Stimulated activated CD4-positive, alpha-beta T cell treated with anti-CD3 and anti-CD28 coated beads, Interleukin-2, amount 100 ng/mL, for 48 hours (primary cell): ENCODE results near the gene EPHA4.

Experiments
- DNase-seq, 2 donors: peaks; one replicate each; pipeline ENCODE4 v3.0.0-alpha.2; 2020

EPHA4 gene

DNA sequence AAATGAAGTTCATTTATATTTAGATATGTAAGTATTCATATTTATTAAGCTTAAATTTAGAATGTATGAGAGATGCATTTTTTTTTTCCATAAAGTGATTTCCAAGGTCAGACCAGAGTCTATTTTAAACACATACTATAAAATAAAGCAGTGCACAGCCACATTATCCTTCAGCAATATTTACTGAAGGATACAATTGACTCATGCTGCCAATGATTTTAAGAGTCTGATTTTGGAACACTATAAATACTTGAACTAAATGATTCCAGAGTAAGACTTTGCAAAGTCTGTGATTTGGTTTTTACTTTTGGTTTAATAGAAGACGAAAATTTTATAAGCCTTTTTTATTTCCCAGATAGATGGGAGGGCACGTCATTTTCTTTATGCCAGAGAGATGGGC is 107.1 kb downstream of the EPHA4 start:
- no peak for DNase-seq

DNA sequence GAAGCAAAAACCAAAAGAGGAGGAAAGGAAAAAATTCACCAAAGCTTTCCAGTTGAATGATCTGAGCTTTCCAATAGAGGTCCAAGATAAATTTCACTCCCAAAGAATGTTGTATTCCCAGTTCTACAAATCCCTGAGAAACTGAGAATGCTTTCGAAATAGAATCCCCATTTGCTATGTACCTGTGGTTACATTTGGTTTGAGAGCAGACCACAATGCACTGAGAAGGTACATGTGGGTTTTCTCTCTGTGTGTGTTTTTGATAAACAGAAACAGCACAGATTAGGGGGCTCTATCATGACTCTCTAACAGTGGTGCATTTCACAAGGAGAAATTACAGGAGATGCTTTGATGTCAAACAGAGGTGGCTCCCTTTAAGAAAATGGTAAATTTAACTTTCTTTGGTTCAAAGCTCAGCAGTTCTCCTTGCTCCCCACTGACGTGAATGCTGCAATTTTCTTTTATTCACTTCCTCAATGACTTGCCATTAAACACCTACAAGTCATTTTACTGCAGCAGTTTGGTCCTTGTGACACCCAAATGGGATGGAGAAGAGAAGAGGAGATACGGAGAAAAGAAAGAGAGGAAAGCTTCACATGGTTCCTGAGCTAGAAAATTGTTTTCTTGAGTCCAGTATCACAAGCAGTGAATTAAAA is 108.7 kb downstream of the EPHA4 start:
- DNase-seq = no peak

DNA sequence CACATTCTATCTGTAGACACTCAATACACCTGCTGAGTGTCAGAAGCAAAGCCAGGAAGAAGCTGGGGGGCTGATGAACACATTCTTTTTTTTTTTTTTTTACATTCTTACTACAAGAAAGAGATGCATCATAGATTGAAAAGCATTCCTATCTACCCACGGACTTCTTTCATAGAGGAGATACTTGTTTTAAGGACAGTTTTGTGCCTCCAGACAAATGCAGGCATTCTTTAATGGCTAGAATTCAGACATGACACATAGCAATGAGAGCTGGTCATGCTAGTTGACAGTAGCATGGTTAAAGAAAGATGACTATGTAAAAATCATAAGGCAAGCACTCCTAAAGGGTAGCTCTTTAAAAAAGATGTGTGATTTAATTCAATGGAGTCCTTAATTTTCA is 110.2 kb downstream of the EPHA4 start:
- no peak for DNase-seq

DNA sequence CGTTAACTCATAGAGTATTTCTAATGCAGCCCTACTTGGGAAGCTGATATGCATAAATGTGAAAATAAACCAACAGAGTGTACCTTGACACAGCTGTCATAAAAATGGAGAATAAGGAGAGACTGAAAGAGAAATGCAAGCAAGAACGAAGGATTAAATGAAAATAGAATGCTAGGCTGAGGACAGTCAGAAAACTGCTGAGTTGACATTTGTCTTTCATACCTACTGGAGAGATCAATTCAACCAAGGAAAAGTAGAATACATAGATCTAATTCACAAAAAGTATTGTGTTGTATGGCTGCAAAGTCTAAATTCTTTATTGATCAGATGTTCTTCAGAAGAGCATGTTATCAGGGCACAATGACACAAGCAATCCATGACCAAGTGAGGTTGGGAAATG is 112.0 kb downstream of the EPHA4 start:
- DNase-seq = no peak

DNA sequence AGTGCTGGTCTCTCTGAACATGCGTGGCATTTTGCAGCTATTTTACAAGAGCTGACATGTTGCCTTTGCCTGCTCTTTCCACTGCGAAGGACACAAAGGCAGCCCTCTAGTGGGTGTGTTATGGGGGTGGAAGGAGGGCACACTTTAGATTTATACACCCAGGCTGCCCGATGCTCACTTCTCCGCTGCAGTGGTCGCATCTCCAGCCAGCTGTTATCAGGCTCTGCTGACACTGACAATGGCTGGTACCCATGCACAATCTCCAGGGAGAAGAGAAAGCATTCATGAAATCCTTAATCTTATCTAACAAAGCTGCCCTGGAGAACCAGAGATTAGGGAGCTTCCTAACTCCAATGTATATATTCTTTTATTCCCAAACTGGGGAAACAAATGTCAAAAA is 113.5 kb downstream of the EPHA4 start:
- DNase-seq = no peak

DNA sequence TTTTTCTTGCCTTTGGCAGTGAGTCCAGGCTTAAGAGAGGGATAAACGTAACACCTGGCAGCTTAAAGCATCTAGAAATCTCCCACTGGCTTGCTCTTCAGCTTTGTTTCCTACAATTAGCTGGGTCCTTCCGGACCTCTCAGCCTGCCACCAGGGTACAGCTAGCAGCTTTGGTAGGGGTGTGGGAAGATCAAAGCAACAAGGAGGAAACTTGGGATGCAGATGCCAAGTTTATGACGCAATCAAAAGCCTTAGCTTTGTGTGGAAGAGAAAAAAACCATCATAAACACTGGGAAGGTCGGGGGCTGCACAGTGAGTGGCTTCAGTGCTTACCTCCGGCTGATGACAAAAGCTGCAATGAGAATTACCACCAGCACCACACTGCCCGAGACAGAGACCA is 116.9 kb downstream of the EPHA4 start:
- no peak for DNase-seq

DNA sequence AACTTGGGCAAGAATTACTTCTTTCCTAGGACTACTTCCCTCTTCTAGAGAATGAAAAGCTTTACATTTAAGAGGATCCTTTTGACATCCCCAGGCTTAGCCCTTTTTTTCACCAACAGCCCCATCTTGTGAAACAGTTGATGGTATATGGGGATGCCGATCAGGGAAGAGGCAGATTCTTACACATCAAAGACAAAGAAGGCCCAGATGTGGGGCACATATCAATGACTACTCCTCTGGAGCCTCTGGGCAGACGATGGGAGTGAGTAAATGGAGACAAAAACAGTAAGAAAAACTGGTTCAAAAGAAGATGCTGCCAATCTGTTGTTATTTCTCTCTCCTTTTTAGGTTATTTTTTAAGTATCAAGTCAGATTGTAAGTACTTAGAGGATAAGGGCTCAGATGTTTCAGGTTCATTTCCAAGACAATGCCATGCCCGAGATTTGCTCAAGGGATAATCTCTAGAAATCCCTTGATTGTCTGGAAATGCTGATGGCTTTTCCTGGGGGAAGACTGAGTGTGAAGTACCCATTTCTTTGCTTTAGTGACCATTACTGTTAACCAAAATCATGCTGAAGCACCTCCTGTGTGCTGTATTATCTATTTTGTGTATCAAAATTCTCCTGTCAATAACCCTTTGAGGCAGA is 117.5 kb downstream of the EPHA4 start:
- DNase-seq = no peak

DNA sequence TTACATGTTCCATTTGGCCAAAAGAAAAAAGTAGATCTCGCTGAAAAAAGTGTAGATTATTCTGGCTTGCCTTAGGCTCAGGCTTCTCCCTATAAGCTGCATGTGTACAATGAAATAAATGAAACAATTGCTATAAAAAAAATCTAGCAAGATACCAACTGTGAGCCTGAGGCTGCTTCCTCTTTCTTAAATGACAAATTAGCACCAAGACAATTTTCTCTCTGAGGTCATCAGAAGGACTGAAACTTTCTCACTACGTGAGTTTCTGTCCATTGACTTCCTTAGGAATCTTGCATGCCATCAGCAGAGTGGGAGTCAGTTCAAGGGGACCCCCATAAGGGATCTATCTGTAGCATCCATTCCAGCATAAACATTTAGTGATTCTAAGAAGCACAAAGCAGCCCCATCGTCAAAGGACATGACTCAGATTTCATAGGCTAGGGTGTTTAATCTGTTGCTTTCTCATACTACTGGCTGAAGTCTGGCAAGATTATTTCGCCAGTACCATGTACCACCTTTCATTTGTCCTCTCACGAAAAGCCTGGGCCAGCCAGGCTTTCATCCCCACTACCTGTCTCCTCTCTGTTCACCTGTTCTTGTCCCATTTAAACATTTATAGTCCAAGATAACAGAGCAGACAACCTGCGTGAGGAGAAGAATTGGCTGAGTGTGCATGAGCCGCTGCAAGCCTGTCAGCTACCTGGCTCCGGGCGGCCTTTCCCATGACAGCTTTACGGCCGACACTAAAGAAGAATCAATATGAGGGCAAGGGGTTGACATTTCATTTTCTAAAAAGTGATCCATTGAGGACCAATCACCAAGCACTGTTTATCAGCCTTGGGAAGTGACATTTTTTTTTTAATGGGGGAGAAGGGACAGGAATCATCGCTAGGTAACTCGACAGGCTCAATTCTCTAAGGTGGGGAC is 120.0 kb downstream of the EPHA4 start:
- DNase-seq = no peak

DNA sequence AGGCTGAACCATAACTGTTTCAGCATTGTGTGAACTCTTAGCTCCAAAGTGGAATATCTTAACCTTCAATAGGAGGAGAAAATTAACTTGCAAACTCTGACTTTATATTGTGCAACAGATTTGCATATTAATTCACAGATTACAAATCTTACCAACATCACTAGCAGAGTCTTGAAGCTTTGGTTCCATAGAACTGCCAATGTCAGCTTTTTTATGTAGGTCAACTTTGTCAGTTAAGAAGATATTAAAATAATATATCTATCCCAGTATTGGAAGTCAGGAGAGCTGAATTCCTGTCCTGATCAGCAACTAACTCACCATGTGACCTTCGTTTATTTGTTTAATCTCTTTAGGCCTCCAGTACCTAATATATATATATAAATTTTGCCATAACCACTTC is 121.8 kb downstream of the EPHA4 start:
- no peak for DNase-seq

DNA sequence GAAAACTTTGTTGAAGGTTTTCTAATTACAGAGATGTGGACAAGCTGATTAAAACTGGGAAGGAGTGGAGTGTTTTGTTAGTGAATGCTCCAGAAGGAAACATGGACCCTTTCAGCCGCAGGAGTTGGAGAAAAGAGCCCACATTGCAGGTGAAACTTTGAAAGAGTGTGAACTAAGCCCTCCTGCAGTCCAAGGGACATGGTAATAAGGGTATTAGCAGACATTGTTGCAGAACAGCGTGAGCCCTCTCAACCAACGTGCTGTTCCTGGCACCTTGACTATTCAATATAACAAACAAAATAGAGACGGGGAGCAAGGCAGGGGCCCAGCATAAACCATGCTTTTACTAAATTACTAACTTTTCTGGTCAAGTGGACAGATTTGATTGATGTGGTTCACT is 122.7 kb downstream of the EPHA4 start:
- no peak for DNase-seq

DNA sequence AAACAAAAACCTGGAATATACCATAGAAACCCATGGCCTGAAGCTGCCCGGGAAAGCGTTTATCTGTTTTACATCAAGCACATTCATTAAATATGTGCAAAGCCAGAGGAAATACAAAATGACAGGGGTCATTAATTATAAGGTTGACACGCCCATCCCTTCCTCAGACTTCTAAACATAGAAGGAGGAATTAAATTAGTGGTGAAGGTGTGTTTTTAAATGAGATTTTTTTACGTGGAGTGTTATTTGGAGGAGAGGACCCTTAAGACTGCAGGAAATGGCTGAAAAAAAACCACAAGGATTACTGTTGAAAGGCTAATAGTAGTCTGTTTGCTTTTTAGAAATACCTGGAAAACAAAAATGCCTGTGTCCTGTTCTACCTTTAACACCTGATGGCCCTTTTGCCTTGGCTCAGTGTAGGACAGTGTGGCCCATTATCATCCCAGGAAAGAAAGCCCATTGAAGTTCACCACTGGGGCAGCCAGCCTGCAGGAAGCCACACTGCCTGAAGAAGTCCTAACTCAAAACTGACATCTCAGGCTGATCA is 123.2 kb downstream of the EPHA4 start:
- DNase-seq = no peak

DNA sequence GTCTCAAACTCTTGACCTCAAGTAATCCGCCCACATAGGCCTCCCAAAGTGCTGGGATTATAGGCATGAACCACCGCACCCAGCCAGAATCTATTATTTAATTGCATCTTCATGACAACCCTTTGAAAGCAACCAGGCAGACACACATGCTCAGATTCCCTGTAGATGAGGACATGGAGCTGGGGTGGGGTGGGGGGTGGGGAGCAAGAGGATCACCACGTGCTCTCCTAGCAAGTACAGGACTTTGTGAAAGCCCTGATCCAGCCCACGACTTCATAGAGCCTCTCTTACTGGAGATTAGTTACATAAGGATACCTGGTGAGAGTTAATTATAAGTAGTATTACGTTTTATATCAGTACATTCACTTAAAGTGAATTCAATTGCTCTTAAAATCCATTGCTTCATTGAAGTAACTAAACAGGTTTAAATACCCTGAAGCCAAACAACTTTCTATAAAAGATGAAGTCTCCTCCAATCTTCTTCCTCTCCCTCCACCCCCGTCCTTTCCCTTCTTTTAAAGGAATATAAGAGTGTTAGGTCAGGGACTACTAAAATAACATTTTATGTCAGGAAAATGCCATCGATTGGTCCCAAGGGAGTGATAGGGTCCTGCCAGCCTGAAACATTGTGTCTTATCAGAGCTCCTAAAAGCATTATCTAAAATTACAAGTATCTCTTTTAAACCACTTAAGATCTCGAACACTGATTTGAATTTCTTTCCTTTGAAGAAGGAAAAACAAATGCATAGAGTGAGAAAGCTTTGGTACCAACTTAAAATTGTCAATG is 123.9 kb downstream of the EPHA4 start:
- DNase-seq = no peak

DNA sequence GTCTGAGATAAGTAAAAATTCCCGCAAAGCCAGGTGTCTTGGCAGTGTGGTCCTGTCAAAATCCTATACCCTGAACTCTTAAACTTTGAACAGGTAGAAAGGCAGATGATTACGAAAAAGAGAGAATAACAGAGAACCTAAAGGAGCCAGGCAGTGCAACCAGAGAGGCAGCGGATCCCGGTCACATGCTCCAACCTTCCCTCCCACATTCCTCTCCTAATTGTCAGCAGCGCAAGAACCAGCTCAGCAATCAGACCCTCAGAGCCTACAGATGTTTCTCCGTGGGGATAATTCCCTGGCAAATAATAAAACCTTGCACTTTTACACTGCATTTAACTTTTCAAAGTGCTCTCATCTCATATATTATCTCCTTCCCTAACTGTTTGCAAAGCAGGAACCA is 124.8 kb downstream of the EPHA4 start:
- no peak for DNase-seq

DNA sequence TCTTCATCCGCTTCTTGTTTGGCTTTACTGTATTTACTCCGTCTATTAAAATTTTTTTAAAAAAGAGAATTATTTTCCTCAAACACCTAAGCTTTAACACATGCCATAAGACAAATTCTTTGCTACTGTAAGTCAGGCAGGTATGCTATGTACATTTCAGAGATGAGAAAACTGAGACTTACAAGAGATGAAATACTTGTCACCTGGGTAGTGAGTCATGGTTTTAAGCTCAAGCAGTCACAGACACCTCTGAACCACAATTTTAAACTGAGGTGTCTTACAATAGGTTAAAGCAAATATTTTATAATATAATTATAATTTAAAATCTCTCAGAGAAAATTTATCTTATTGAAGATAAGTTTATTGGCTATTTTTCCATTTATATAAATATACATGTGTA is 126.0 kb downstream of the EPHA4 start:
- DNase-seq = no peak

DNA sequence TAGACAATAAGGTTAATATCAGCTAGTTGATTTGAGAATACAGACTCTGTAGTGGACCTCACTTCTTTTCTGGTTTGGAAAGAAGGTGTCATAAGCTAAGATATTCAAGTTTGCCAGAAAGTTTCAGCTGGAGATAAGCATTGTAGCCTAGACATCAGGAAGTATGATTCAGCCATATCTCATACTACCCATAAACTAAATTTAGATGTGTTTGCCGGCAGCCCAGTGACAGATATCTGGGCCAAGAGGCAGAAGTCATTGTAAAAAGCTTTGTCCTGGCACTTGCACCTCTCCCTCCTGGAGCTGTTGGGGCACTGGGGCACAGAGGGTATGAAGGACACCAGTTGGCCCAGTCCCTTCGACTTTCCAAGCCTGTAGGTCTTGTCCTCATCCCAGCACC is 128.0 kb downstream of the EPHA4 start:
- DNase-seq = no peak

DNA sequence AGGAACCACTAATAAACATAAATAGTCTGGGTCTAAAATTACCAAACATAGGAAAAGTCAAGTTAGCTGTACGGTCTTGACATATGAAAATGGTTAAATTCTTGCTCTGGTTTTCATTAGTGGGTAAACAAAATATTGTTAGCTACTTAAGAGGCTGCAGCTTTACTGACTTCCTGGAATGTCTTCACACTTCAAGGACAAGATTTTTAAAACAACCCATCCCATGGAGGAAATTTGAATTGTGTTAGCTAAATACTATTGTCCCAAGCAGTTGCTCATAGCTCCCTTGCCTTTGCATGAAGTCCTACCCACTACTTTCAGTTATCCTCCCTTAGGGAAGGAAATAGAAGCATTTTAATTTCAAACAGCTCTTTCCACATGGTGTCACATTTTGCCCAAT is 128.5 kb downstream of the EPHA4 start:
- no peak for DNase-seq

DNA sequence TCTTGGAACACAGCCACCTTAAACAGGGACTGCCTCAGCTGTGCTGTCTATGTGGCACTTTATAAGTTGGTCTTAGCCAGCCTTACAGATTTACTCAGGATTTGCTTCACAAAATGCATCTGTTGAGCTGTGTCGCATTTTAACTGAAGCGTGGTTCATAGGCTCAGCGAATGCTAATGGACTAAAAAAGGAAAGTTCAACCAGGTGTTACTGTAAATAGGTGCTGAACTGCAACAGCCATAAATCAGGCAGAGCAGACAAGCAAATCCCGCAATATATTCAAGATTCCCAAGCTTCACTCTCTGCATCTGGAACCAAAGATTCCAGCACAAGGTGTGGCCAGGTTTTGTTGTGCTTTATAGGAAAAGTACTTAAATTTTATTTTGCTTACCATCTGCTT is 130.0 kb downstream of the EPHA4 start:
- no peak for DNase-seq

DNA sequence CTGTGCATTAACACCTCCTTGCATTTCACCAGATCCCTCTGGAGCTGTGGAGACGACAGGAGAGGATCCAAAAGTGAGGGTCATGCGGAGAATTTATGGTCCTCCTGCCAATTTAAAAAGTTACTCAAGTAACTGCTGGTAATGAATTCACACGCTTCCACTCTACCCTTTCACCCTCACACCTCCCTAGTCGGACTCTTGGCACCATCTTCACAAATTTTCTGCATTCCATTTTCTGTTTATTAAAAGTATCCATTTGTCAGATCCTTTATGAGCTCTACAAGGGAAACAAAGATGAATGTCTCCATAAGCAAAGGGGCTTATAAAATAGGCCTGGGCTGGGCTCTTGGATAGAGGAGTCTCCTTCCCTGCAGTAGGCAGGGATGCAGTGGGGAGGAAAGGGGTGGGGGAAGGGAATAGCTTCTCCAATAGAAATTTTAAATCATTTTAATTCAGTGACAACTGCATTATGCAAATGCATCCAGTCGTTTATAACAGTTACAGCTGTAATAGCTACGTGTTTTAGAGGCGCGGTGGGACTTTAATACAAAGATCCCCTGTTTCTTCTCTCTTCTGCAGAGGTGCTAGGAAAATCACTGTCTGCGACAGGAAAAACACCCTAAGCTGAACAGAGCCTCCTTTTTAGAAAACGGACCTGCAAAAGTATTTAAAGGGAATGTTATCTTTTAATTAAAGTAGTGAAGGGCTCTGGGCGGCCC is 132.2 kb downstream of the EPHA4 start:
- DNase-seq = no peak

DNA sequence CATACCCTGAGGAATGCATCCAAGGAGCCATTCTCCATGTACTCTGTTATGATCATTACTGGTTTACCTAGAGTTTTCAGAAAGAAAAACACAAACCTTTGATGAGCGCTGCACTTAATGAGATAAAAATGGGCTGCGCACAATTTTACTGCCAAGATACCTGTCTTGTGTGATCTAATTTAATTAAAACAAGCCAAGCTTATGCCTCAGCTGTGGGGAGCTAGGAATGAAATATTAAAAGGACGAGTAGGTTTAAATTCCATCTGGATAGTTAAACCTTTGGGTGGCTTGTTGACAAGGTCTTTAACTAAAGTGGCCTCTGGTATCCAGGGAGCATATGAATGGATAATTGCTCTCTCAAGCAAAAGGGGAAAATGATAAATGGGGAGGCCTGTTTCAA is 135.0 kb downstream of the EPHA4 start:
- no peak for DNase-seq

DNA sequence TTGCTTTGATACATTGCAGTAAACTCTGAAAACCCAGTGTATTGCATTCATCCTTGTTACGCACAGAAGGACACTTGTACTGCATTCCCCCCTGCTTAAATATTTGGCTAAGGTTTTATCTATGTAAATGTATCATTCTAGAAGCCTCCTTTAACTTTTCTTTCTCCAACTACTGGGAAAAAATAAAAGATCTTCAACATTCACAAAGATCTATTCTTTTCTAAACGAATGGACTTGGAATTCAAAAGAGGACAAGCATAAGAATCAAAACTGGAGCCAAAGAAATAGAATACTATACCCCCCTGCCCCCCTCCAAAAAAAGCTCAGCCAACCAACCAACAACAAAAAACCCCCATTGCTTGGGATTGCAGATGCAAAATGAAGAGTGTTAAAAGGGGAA is 136.9 kb downstream of the EPHA4 start:
- no peak for DNase-seq

DNA sequence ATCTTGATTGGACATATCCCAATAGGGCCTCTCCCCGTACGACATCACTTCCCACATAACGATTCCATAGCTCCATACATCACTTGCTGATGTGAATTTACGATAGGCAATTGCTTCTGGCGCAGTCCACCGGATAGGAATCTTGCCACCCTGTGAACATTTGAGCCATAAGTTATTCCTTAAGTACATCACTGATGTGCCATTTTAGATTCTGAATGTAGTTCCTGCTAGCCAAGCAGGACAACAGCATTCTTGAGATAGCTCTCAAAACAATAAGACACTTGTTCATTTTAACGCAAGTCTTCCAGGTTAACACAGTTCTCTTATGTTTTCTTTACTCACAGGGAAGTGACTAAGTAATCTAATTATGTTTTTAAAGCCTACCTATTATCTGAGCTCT is 138.0 kb downstream of the EPHA4 start:
- DNase-seq = no peak

DNA sequence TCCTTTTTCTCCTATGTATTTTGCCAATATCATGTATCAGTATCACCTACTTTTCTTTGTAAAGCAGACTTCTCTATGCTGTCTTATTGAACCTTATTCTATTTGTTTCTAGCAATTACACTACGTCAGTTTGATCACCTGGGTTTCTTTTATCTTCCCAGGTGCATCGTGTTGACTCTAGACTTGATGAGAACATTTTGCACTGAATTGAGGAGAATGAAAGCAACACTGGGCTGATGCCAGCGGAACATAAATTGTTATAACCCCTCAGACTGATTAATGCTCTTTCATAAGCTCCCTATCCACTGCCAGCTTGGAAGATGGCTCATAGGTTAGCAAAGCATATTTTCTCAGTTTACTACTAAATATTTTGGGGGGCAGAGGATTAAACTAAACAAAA is 140.6 kb downstream of the EPHA4 start:
- DNase-seq = no peak
